Measurements from ENCODE around the gene NTNG1.
"Not testable (repeated sequence)": the region's sequence is repeated elsewhere in the genome, so short reads cannot be mapped to it uniquely, and the experiment has no call there.

The NTNG1 gene

GRCh38 chr1:107142666-107143065 is 1.8 kb downstream of the NTNG1 start:
- DNase-seq (ENCODE audit: low read depth in 2 of 2), result no peak

- DNase-seq (ENCODE audit: low read depth in 2 of 2), result no peak
Observed at GRCh38 chr1:107145637-107146036, 4.8 kb downstream of the NTNG1 start.

GRCh38 chr1:107147843-107148242 is 7.0 kb downstream of the NTNG1 start:
- DNase-seq (ENCODE audit: low read depth in 2 of 2), result no peak

- DNase-seq (ENCODE audit: low read depth in 2 of 2), result no peak
Observed at GRCh38 chr1:107149946-107150345, 9.1 kb downstream of the NTNG1 start.

- DNase-seq (ENCODE audit: low read depth in 2 of 2), result no peak
Observed at GRCh38 chr1:107151295-107151694, 10.5 kb downstream of the NTNG1 start.

GRCh38 chr1:107152395-107152794 is 11.6 kb downstream of the NTNG1 start:
- DNase-seq (ENCODE audit: low read depth in 2 of 2), result no peak

- DNase-seq (ENCODE audit: low read depth in 2 of 2), result no peak
Observed at GRCh38 chr1:107153014-107153413, 12.2 kb downstream of the NTNG1 start.

- DNase-seq (ENCODE audit: low read depth in 2 of 2), result no peak
Observed at GRCh38 chr1:107158496-107158895, 17.7 kb downstream of the NTNG1 start.

- no peak for DNase-seq (ENCODE audit: low read depth in 2 of 2)
Observed at GRCh38 chr1:107158991-107159390, 18.2 kb downstream of the NTNG1 start.

GRCh38 chr1:107162745-107163144 is 21.9 kb downstream of the NTNG1 start:
- DNase-seq (ENCODE audit: low read depth in 2 of 2), result no peak

GRCh38 chr1:107164901-107165300 is 24.1 kb downstream of the NTNG1 start:
- DNase-seq (ENCODE audit: low read depth in 2 of 2), result not testable (repeated sequence)

GRCh38 chr1:107169615-107170014 is 28.8 kb downstream of the NTNG1 start:
- DNase-seq (ENCODE audit: low read depth in 2 of 2), result no peak

- DNase-seq (ENCODE audit: low read depth in 2 of 2), result no peak
Observed at GRCh38 chr1:107171333-107171732, 30.5 kb downstream of the NTNG1 start.

GRCh38 chr1:107172450-107173170 is 31.8 kb downstream of the NTNG1 start:
- DNase-seq (ENCODE audit: low read depth in 2 of 2), result no peak

GRCh38 chr1:107175102-107175909 is 34.5 kb downstream of the NTNG1 start:
- DNase-seq (ENCODE audit: low read depth in 2 of 2), result no peak

- no peak for DNase-seq (ENCODE audit: low read depth in 2 of 2)
Observed at GRCh38 chr1:107181253-107181969, 40.6 kb downstream of the NTNG1 start.

- no peak for DNase-seq (ENCODE audit: low read depth in 2 of 2)
Observed at GRCh38 chr1:107183011-107183410, 42.2 kb downstream of the NTNG1 start.

GRCh38 chr1:107184888-107185287 is 44.0 kb downstream of the NTNG1 start:
- no peak for DNase-seq (ENCODE audit: low read depth in 2 of 2)

GRCh38 chr1:107187399-107187798 is 46.6 kb downstream of the NTNG1 start:
- DNase-seq (ENCODE audit: low read depth in 2 of 2), result no peak

- DNase-seq (ENCODE audit: low read depth in 2 of 2), result no peak
Observed at GRCh38 chr1:107188160-107188559, 47.3 kb downstream of the NTNG1 start.

- DNase-seq (ENCODE audit: low read depth in 2 of 2), result no peak
Observed at GRCh38 chr1:107194380-107194779, 53.5 kb downstream of the NTNG1 start.

- no peak for DNase-seq (ENCODE audit: low read depth in 2 of 2)
Observed at GRCh38 chr1:107195476-107195875, 54.6 kb downstream of the NTNG1 start.
